Fibroblast of mammary gland (primary cell): ENCODE data around the gene CYP27C1.

Experiments
- DNase-seq: peaks from one replicate; pipeline ENCODE4 v3.0.0-alpha.2; 2010; ENCODE audit warnings: low read depth
- H3K4me3 ChIP-seq: 2 replicates; pipeline ENCODE4 v1.5.1; 2011; ENCODE audit warnings: low read depth, mild to moderate bottlenecking, low read length, moderate library complexity; ENCODE audit not compliant: control insufficient read depth
- TF ChIP-seq, protein P1 (sequence below): conservative IDR thresholded peaks from 2 replicates; pipeline ENCODE4 v1.5.1; 2011; ENCODE audit warnings: low read depth, low read length, inconsistent platforms; ENCODE audit not compliant: control insufficient read depth, insufficient read depth

Gene CYP27C1

GRCh38 chr2:127158614-127159290 is 61.3 kb downstream of the CYP27C1 start:
- TF ChIP-seq, protein P1, sequence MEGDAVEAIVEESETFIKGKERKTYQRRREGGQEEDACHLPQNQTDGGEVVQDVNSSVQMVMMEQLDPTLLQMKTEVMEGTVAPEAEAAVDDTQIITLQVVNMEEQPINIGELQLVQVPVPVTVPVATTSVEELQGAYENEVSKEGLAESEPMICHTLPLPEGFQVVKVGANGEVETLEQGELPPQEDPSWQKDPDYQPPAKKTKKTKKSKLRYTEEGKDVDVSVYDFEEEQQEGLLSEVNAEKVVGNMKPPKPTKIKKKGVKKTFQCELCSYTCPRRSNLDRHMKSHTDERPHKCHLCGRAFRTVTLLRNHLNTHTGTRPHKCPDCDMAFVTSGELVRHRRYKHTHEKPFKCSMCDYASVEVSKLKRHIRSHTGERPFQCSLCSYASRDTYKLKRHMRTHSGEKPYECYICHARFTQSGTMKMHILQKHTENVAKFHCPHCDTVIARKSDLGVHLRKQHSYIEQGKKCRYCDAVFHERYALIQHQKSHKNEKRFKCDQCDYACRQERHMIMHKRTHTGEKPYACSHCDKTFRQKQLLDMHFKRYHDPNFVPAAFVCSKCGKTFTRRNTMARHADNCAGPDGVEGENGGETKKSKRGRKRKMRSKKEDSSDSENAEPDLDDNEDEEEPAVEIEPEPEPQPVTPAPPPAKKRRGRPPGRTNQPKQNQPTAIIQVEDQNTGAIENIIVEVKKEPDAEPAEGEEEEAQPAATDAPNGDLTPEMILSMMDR = no peak
- no peak overlapping the region for H3K4me3 ChIP-seq
- no peak for DNase-seq

DNA sequence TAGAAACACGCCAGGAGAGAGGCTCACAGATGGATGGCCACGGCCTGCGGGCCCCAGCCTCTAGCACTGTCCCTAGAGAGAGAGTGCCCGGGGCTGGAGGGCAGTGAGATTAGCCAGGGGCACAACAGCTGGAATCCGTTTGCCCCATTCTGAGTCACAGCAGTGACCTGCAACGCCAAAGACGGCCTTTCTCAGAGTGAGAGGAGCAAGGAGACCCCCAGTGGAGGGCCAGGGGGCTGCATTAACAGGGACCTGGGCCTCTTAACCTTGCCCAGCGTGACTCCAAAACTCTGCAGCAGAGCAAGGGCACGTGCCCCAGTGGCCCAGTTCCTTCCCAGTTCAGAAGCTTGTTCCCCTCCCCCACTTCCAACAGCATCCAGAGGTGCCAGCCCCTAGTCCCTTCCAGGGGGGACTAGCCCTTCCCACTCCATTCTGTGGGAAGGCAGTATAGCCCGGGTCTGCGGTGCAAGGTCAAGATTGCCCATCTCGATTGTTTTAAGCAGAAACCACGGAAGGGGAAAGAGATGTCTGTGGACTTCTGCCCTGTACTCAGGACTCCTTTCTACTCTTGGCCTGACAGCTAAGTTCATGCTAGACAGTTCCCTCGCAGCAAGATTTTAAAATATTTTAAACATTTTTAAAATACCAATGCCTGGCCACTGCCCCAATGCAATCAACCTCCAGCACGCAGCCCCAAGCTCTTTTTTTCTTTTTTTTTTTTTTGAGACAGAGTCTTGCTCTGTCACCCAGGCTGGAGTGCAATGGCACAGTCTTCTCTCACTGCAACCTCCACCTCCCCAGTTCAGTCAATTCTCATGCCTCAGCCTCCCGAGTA is 62.2 kb downstream of the CYP27C1 start:
- H3K4me3 ChIP-seq = no peak overlapping the region
- no peak for DNase-seq
- TF ChIP-seq, protein P1 = no peak

DNA sequence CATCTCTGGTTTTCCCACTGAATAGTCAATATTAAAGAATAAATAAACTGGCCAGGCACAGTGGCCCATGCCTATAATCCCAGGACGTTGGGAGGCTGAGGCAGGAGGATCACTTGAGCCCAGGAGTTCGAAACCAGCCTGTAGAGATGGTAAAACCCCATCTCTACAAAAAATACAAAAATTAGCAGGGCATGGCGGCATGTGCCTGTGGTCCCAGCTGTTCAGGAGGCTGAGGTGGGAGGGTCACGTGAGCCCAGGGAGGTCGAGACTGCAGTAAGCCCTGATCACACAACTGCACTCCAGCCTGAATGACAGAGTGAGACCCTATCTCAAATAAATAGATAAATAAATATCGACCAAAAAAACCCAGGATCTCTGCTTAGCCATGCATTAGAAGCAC is 63.0 kb downstream of the CYP27C1 start:
- DNase-seq = no peak
- TF ChIP-seq, protein P1 = no peak
- H3K4me3 ChIP-seq = no peak overlapping the region

GRCh38 chr2:127155947-127156346 is 64.2 kb downstream of the CYP27C1 start:
- TF ChIP-seq, protein P1 = no peak
- no peak overlapping the region for H3K4me3 ChIP-seq
- DNase-seq = peak; percentile 73

DNA sequence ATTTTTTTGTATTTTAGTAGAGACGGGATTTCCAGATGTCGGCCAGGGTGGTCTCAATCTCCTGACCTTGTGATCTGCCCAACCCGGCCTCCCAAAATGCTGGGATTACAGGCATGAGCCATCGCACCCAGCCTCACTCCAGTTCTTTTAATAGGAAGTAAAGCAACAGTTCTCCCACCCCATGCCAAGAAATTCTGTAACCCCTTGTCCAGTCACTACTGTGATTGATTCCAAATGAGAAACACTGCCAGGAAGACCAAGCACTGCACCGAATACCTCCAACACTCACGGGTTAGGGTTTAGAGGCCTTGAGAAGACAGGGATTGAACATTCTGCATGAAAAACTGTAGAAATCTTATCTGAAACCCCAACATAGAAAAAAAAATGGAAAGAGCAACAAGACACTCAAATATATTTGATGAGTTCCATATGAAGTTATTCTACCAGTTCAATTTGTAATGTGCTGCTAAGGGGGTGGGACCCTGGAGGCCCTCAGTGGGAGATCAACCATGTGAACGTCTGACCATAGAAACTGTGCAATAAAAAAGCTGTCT is 65.0 kb downstream of the CYP27C1 start:
- TF ChIP-seq, protein P1 = no peak
- DNase-seq = peak; percentile 92
- no peak overlapping the region for H3K4me3 ChIP-seq

DNA sequence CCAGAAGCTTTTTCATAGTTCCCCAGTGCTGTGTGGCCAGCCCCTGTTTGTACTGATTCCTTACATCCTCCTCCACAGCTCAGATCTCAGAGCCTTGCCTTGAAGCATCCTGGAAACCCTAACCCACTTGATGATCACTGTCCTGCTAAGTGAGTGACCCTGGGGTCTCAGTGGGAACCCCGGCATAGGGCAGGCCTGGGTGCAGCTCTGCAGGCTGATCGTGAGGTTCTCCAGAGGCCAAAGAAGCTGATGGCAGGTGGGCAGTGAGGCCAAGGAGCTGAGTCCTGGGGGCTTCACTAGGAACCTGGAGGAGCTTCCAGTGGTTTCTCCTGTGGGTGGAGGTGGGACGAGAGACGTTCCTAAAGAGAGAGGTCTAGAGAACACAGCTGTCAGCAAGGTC is 65.7 kb downstream of the CYP27C1 start:
- TF ChIP-seq, protein P1 = no peak
- H3K4me3 ChIP-seq = no peak overlapping the region
- DNase-seq = no peak
